Frontal cortex (tissue), 4 donors: ENCODE results near the gene TNNI3K. TPM values are rescaled to one million over a fixed set of nuclear protein-coding genes. Genes with fewer than 3 reads are reported as not detected.
"Not testable (repeated sequence)": the region's sequence is repeated elsewhere in the genome, so short reads cannot be mapped to it uniquely, and the experiment has no call there.

Source experiments
- DNase-seq, 2 donors: peaks; one replicate each; pipeline ENCODE4 v3.0.0; 2012; ENCODE audit warnings: low spot score in 2 of 2
- FAIRE-seq: peaks from 2 replicates; lab custom pipeline; 2012; peaks lifted over from hg19 to GRCh38; lab: Jason Lieb, UNC
- total RNA-seq: library from RNA; depleted of rRNA; stranded (reverse); fragments of >200 nt; gene quantifications from one replicate; pipeline ENCODE4 v1.2.3, GENCODE V29; 2014
- donor health status: control.
- donor health status: control.
- donor health status: control.

TNNI3K gene
- total RNA-seq = 17.1 TPM

- FAIRE-seq = no peak
Measured at GRCh38 chr1:74235153-74235552, at the start of gene TNNI3K. Gene TNNI3K (plus strand): TSS chr1:74235387. CDS start chr1:74235452, 65 bp downstream.

GRCh38 chr1:74193908-74194307 is 41.3 kb upstream of the TNNI3K start:
- DNase-seq = no peak
- no peak for FAIRE-seq

More at GRCh38 chr1:74235153-74235552, at the start of gene TNNI3K:
- DNase-seq = no peak

- DNase-seq = no peak
- FAIRE-seq = no peak
Measured at GRCh38 chr1:74195339-74195738, 39.8 kb upstream of the TNNI3K start.

- DNase-seq = no peak
- no peak for FAIRE-seq
Measured at GRCh38 chr1:74197255-74197654, 37.9 kb upstream of the TNNI3K start.

GRCh38 chr1:74197657-74198552 is 37.3 kb upstream of the TNNI3K start, which contains the start of the genes FPGT and LRRIQ3:
Gene FPGT (plus strand): TSS chr1:74198242. CDS start chr1:74198279, 37 bp downstream.
Gene LRRIQ3 (minus strand): TSS chr1:74198176. CDS start chr1:74183684, 14,492 bp downstream.
- DNase-seq (peak; percentile 74 to 85), FAIRE-seq (no peak)

- DNase-seq (no peak), FAIRE-seq (no peak)
Measured at GRCh38 chr1:74199504-74199903, 35.7 kb upstream of the TNNI3K start.

GRCh38 chr1:74205266-74205665 is 29.9 kb upstream of the TNNI3K start:
- no peak for FAIRE-seq
- DNase-seq = no peak

- FAIRE-seq = no peak
- no peak for DNase-seq
Measured at GRCh38 chr1:74215229-74215628, 20.0 kb upstream of the TNNI3K start.

GRCh38 chr1:74222701-74223100 is 12.5 kb upstream of the TNNI3K start:
- FAIRE-seq = no peak
- DNase-seq = no peak

GRCh38 chr1:74223453-74223852 is 11.7 kb upstream of the TNNI3K start:
- DNase-seq = no peak
- no peak for FAIRE-seq

GRCh38 chr1:74236440-74236839 is 1.3 kb downstream of the TNNI3K start:
- no peak for FAIRE-seq
- DNase-seq = no peak

- FAIRE-seq = no peak
Measured at GRCh38 chr1:74237035-74237434, 1.8 kb downstream of the TNNI3K start.

GRCh38 chr1:74237787-74238186 is 2.6 kb downstream of the TNNI3K start:
- FAIRE-seq = no peak

More at GRCh38 chr1:74237035-74237434, 1.8 kb downstream of the TNNI3K start:
- no peak for DNase-seq

GRCh38 chr1:74245168-74245772 is 10.1 kb downstream of the TNNI3K start:
- DNase-seq (no peak), FAIRE-seq (no peak)

More at GRCh38 chr1:74237787-74238186, 2.6 kb downstream of the TNNI3K start:
- no peak for DNase-seq

GRCh38 chr1:74246315-74246714 is 11.1 kb downstream of the TNNI3K start:
- FAIRE-seq (no peak), DNase-seq (no peak)

GRCh38 chr1:74247881-74248528 is 12.8 kb downstream of the TNNI3K start:
- no peak for DNase-seq
- FAIRE-seq = no peak

GRCh38 chr1:74253243-74253824 is 18.1 kb downstream of the TNNI3K start:
- FAIRE-seq, DNase-seq: not testable (repeated sequence)

GRCh38 chr1:74266001-74266400 is 30.8 kb downstream of the TNNI3K start:
- DNase-seq (no peak), FAIRE-seq (no peak)

GRCh38 chr1:74271503-74271902 is 36.3 kb downstream of the TNNI3K start:
- no peak for DNase-seq

More at GRCh38 chr1:74271503-74271902, 36.3 kb downstream of the TNNI3K start:
- no peak for FAIRE-seq
